Gastroesophageal sphincter (tissue), 3 donors: ENCODE measurements around the gene IL23R.

Experiments used
- POLR2A ChIP-seq, 2 donors: fragments of 450-650 bp; IDR thresholded peaks; one replicate each; pipeline ENCODE4 v1.6.1; 2017; ENCODE audit warnings: antibody characterized with exemption in 2 of 2, mild to moderate bottlenecking in 2 of 2, moderate library complexity in 1 of 2
- TF ChIP-seq, protein P1 (sequence below), 4 experiments: fragments of 200-600 bp in 2 of 4; fragments of 450-650 bp in 2 of 4; sonication (generic) in 1 of 4; IDR thresholded peaks; one replicate each; pipeline ENCODE4 v1.5.1; 2017 to 2019; ENCODE audit warnings: antibody characterized with exemption in 4 of 4, mild to moderate bottlenecking in 2 of 4, moderate library complexity in 2 of 4

DNA sequence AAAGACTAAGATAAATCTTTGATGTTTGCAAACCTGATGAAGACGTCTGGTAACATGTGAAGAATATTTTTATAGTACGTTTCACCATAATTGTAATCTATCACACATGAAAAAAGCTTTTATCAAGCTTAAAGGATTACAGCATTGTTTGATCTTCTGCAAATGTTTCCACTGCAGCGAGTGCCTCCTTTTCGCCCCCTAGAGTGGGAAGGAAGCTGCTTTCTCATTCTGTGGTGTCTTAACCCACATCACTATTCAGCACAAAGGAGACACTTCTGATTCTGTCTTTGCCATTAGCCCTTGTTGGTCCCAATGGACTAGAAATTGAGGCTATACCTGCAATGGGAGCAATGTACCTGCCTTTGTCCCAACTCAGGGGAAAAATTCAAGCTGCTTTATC, 95.4 kb downstream of the IL23R start:
- TF ChIP-seq, protein P1, sequence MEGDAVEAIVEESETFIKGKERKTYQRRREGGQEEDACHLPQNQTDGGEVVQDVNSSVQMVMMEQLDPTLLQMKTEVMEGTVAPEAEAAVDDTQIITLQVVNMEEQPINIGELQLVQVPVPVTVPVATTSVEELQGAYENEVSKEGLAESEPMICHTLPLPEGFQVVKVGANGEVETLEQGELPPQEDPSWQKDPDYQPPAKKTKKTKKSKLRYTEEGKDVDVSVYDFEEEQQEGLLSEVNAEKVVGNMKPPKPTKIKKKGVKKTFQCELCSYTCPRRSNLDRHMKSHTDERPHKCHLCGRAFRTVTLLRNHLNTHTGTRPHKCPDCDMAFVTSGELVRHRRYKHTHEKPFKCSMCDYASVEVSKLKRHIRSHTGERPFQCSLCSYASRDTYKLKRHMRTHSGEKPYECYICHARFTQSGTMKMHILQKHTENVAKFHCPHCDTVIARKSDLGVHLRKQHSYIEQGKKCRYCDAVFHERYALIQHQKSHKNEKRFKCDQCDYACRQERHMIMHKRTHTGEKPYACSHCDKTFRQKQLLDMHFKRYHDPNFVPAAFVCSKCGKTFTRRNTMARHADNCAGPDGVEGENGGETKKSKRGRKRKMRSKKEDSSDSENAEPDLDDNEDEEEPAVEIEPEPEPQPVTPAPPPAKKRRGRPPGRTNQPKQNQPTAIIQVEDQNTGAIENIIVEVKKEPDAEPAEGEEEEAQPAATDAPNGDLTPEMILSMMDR (IDR thresholded peaks at IDR 0.05), result no peak
- no peak for TF ChIP-seq POLR2A (IDR thresholded peaks at IDR 0.05)
